Tibial nerve (tissue), 4 donors: ENCODE data around the gene PLAC1.

Experiments used
- CTCF ChIP-seq, 5 experiments: fragments of 200-600 bp in 3 of 5; fragments of 450-650 bp in 2 of 5; sonication (generic) in 3 of 5; IDR thresholded peaks; one replicate each; pipeline ENCODE4 v1.5.1; 2016 to 2019; ENCODE audit warnings: antibody characterized with exemption in 5 of 5, mild to moderate bottlenecking in 3 of 5, moderate library complexity in 2 of 5
- EP300 ChIP-seq, 2 donors: sonication (generic); formaldehyde crosslinking; IDR thresholded peaks; one replicate each; pipeline ENCODE4 v1.6.1; 2017; ENCODE audit warnings: antibody characterized with exemption in 2 of 2, mild to moderate bottlenecking in 1 of 2

- no peak for TF ChIP-seq CTCF (IDR thresholded peaks at IDR 0.05)
- TF ChIP-seq EP300 (IDR thresholded peaks at IDR 0.05), result no peak
Observed at GRCh38 chrX:134688031-134688823, 30.0 kb upstream of the PLAC1 start.
